ENCODE data around the gene L3MBTL2. TPM values are rescaled to one million over a fixed set of nuclear protein-coding genes. Genes with fewer than 3 reads are reported as not detected.

The L3MBTL2 gene
- total RNA-seq (2021) (25.2 to 28.0 TPM (median 25.6 TPM) in 3 replicates), Bru-seq, nascent RNA (percentile 59 among the genes with signal in this experiment)
- long read RNA-seq, experiment 1, transcript L3MBTL2-201 (17 exons, 3,296 nt), result major isoform, 139 of 186 reads
- long read RNA-seq, experiment 1, partial matches to known transcripts, result 23 of 186 reads
- long read RNA-seq, experiment 1, other reads (novel, unspliced or antisense), result 24 of 186 reads
- long read RNA-seq, experiment 2, transcript L3MBTL2-201 (17 exons, 3,296 nt), result major isoform, 8 of 33 reads
- long read RNA-seq, experiment 2, partial matches to known transcripts, result 17 of 33 reads
- long read RNA-seq, experiment 2, other reads (novel, unspliced or antisense), result 8 of 33 reads
- long read RNA-seq, experiment 3, transcript L3MBTL2-201 (17 exons, 3,296 nt), result major isoform, 7 of 11 reads
- long read RNA-seq, experiment 3, partial matches to known transcripts, result 4 of 11 reads
- long read RNA-seq, experiment 3, other reads (novel, unspliced or antisense), result 0 of 11 reads

- ATAC-seq, result peak; percentile 100
- TF ChIP-seq, protein P1, sequence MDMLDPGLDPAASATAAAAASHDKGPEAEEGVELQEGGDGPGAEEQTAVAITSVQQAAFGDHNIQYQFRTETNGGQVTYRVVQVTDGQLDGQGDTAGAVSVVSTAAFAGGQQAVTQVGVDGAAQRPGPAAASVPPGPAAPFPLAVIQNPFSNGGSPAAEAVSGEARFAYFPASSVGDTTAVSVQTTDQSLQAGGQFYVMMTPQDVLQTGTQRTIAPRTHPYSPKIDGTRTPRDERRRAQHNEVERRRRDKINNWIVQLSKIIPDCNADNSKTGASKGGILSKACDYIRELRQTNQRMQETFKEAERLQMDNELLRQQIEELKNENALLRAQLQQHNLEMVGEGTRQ (CRISPR knock-in tag; IDR thresholded peaks at IDR 0.05), result peak; percentile 53; the same call in 1 of the 2 replicates
- TF ChIP-seq, protein P2, sequence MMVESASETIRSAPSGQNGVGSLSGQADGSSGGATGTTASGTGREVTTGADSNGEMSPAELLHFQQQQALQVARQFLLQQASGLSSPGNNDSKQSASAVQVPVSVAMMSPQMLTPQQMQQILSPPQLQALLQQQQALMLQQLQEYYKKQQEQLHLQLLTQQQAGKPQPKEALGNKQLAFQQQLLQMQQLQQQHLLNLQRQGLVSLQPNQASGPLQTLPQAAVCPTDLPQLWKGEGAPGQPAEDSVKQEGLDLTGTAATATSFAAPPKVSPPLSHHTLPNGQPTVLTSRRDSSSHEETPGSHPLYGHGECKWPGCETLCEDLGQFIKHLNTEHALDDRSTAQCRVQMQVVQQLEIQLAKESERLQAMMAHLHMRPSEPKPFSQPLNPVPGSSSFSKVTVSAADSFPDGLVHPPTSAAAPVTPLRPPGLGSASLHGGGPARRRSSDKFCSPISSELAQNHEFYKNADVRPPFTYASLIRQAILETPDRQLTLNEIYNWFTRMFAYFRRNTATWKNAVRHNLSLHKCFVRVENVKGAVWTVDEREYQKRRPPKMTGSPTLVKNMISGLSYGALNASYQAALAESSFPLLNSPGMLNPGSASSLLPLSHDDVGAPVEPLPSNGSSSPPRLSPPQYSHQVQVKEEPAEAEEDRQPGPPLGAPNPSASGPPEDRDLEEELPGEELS (CRISPR knock-in tag; IDR thresholded peaks at IDR 0.05), result no peak
- TF ChIP-seq, protein P3, sequence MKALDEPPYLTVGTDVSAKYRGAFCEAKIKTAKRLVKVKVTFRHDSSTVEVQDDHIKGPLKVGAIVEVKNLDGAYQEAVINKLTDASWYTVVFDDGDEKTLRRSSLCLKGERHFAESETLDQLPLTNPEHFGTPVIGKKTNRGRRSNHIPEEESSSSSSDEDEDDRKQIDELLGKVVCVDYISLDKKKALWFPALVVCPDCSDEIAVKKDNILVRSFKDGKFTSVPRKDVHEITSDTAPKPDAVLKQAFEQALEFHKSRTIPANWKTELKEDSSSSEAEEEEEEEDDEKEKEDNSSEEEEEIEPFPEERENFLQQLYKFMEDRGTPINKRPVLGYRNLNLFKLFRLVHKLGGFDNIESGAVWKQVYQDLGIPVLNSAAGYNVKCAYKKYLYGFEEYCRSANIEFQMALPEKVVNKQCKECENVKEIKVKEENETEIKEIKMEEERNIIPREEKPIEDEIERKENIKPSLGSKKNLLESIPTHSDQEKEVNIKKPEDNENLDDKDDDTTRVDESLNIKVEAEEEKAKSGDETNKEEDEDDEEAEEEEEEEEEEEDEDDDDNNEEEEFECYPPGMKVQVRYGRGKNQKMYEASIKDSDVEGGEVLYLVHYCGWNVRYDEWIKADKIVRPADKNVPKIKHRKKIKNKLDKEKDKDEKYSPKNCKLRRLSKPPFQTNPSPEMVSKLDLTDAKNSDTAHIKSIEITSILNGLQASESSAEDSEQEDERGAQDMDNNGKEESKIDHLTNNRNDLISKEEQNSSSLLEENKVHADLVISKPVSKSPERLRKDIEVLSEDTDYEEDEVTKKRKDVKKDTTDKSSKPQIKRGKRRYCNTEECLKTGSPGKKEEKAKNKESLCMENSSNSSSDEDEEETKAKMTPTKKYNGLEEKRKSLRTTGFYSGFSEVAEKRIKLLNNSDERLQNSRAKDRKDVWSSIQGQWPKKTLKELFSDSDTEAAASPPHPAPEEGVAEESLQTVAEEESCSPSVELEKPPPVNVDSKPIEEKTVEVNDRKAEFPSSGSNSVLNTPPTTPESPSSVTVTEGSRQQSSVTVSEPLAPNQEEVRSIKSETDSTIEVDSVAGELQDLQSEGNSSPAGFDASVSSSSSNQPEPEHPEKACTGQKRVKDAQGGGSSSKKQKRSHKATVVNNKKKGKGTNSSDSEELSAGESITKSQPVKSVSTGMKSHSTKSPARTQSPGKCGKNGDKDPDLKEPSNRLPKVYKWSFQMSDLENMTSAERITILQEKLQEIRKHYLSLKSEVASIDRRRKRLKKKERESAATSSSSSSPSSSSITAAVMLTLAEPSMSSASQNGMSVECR (CRISPR knock-in tag; IDR thresholded peaks at IDR 0.05; ENCODE audit: borderline replicate concordance), result peak; percentile 90; the same call in 1 of the 2 replicates
- TF ChIP-seq ETV6 (CRISPR knock-in tag; IDR thresholded peaks at IDR 0.05) (0 out of 2 replicates have a peak, but pooled peaks have one; percentile 46), SMAD3 (CRISPR knock-in tag; IDR thresholded peaks at IDR 0.05; ENCODE audit: borderline replicate concordance) (no peak), MAX (CRISPR knock-in tag; IDR thresholded peaks at IDR 0.05) (peak; percentile 79), CBFB (CRISPR knock-in tag; IDR thresholded peaks at IDR 0.05; ENCODE audit: low read depth) (no peak), SOX15 (CRISPR knock-in tag; IDR thresholded peaks at IDR 0.05) (no peak), FOXK1 (CRISPR knock-in tag; IDR thresholded peaks at IDR 0.05) (peak; percentile 71; the same call in 1 of the 2 replicates), MYBL2 (CRISPR knock-in tag; IDR thresholded peaks at IDR 0.05) (no peak), NR2C2 (CRISPR knock-in tag; IDR thresholded peaks at IDR 0.05) (no peak), NFYB (CRISPR knock-in tag; conservative IDR thresholded peaks at IDR 0.05; ENCODE audit: low read depth) (peak; percentile 86), FOXP1 (CRISPR knock-in tag; IDR thresholded peaks at IDR 0.05; ENCODE audit: borderline replicate concordance) (no peak), ATF2 (CRISPR knock-in tag; IDR thresholded peaks at IDR 0.05; ENCODE audit: borderline replicate concordance, low read depth) (no peak), TEAD4 (CRISPR knock-in tag; IDR thresholded peaks at IDR 0.05) (no peak), ZNF512 (CRISPR knock-in tag; IDR thresholded peaks at IDR 0.05; ENCODE audit: borderline replicate concordance) (no peak), CREM (CRISPR knock-in tag; IDR thresholded peaks at IDR 0.05) (0 out of 2 replicates have a peak, but pooled peaks have one; percentile 31), SP1 (CRISPR knock-in tag; conservative IDR thresholded peaks at IDR 0.05) (peak; percentile 96)
- TF ChIP-seq, protein P4, sequence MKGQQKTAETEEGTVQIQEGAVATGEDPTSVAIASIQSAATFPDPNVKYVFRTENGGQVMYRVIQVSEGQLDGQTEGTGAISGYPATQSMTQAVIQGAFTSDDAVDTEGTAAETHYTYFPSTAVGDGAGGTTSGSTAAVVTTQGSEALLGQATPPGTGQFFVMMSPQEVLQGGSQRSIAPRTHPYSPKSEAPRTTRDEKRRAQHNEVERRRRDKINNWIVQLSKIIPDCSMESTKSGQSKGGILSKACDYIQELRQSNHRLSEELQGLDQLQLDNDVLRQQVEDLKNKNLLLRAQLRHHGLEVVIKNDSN (CRISPR knock-in tag; IDR thresholded peaks at IDR 0.05), result peak; percentile 71; the same call in 1 of the 2 replicates
- Mint-ChIP-seq H3K9me3 (no peaks in the 10 kb centered on the region), H3K27me3 (ENCODE audit: low read depth) (peaks cover 22% of the 10 kb centered on the region), H3K27ac (peak within 1 kb of the TSS; percentile 100), H3K4me3 (peak within 1 kb of the TSS; percentile 96), H3K36me3 (peaks cover 7% of the 10 kb centered on the region; the same call in 1 of the 2 replicates), H3K4me1 (peaks cover 14% of the 10 kb centered on the region)
- DNase-seq (ENCODE audit: low spot score), result peak; percentile 100
- ChIA-PET POLR2A (no interaction called here), CTCF (no interaction called here)
Observed at GRCh38 chr22:41204992-41205900, at the start of gene L3MBTL2. TSS of gene L3MBTL2 (plus strand) at chr22:41205312. CDS start at chr22:41205363, 51 bp downstream.
